MM.1S (cell line): ENCODE data around the gene NGDN.
A peak's percentile ranks its signal among the peaks of the same experiment; 100 is the strongest.

ENCODE experiments used
- DNase-seq: peaks from one replicate; pipeline ENCODE4 v3.0.0-alpha.2; 2015
- H2AFZ ChIP-seq: fragments of 300-600 bp; sonication (generic); 2 replicates; pipeline ENCODE4 v1.6.0; 2016; ENCODE audit warnings: antibody characterized with exemption, low read length
- H3F3A ChIP-seq: fragments of 300-600 bp; sonication (generic); 2 replicates; pipeline ENCODE4 v1.6.1; 2016; ENCODE audit warnings: mild to moderate bottlenecking, antibody characterized with exemption, low read length, moderate library complexity, mixed read lengths; ENCODE audit not compliant: insufficient read depth
- H3K27ac ChIP-seq: fragments of 300-600 bp; sonication (generic); 2 replicates; pipeline ENCODE4 v1.5.1; 2016; ENCODE audit warnings: mild to moderate bottlenecking, low read length
- H3K27me3 ChIP-seq: fragments of 300-600 bp; sonication (generic); replicated peaks from 2 replicates; pipeline ENCODE4 v1.6.0; 2016; ENCODE audit warnings: low read length; ENCODE audit not compliant: insufficient read depth
- H3K36me3 ChIP-seq: fragments of 300-600 bp; sonication (generic); replicated peaks from 2 replicates; pipeline ENCODE4 v1.6.1; 2016; ENCODE audit warnings: mild to moderate bottlenecking, low read length, mixed read lengths; ENCODE audit not compliant: insufficient read depth
- H3K4me1 ChIP-seq: fragments of 300-600 bp; sonication (generic); 2 replicates; pipeline ENCODE4 v1.6.1; 2016; ENCODE audit warnings: low read length, mixed read lengths
- H3K4me2 ChIP-seq: fragments of 300-600 bp; sonication (generic); 2 replicates; pipeline ENCODE4 v1.6.0; 2016; ENCODE audit warnings: low read depth, low read length
- H3K4me3 ChIP-seq: fragments of 300-600 bp; sonication (generic); 2 replicates; pipeline ENCODE4 v1.5.1; 2016; ENCODE audit warnings: low read length, mixed read lengths
- H3K79me2 ChIP-seq: fragments of 300-600 bp; sonication (generic); 2 replicates; pipeline ENCODE4 v1.6.1; 2016; ENCODE audit warnings: mixed run types, low read length, mixed read lengths
- H3K9ac ChIP-seq: fragments of 300-600 bp; sonication (generic); 2 replicates; pipeline ENCODE4 v1.6.1; 2016; ENCODE audit warnings: low read length, mixed read lengths
- H3K9me2 ChIP-seq: fragments of 300-600 bp; sonication (generic); replicated peaks from 2 replicates; pipeline ENCODE4 v1.6.1; 2016; ENCODE audit warnings: mild to moderate bottlenecking, low read length, mixed read lengths; ENCODE audit not compliant: insufficient read depth
- H3K9me3 ChIP-seq: fragments of 300-600 bp; sonication (generic); replicated peaks from 2 replicates; pipeline ENCODE4 v1.6.1; 2016; ENCODE audit warnings: mild to moderate bottlenecking, low read length, mixed read lengths; ENCODE audit not compliant: insufficient read depth
- H4K20me1 ChIP-seq: fragments of 300-600 bp; sonication (generic); 2 replicates; pipeline ENCODE4 v1.6.1; 2016; ENCODE audit warnings: mild to moderate bottlenecking, low read length, moderate library complexity, mixed read lengths; ENCODE audit not compliant: insufficient read depth
- EZH2 ChIP-seq: fragments of 300-600 bp; sonication (generic); optimal IDR thresholded peaks from 2 replicates; pipeline ENCODE3; 2017; ENCODE audit warnings: low read depth, mild to moderate bottlenecking, antibody characterized with exemption, low read length, mixed read lengths
- EZH2phosphoT487 ChIP-seq: fragments of 300-600 bp; sonication (generic); IDR thresholded peaks from 2 replicates; pipeline ENCODE4 v1.6.1; 2018; ENCODE audit warnings: antibody characterized with exemption, low read length
- TF ChIP-seq, protein P1 (sequence below): fragments of 300-600 bp; sonication (generic); IDR thresholded peaks from 2 replicates; pipeline ENCODE4 v1.5.1; 2016; ENCODE audit warnings: antibody characterized with exemption, low read length, mixed read lengths

The NGDN gene, protein sequence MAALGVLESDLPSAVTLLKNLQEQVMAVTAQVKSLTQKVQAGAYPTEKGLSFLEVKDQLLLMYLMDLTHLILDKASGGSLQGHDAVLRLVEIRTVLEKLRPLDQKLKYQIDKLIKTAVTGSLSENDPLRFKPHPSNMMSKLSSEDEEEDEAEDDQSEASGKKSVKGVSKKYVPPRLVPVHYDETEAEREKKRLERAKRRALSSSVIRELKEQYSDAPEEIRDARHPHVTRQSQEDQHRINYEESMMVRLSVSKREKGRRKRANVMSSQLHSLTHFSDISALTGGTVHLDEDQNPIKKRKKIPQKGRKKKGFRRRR

DNA sequence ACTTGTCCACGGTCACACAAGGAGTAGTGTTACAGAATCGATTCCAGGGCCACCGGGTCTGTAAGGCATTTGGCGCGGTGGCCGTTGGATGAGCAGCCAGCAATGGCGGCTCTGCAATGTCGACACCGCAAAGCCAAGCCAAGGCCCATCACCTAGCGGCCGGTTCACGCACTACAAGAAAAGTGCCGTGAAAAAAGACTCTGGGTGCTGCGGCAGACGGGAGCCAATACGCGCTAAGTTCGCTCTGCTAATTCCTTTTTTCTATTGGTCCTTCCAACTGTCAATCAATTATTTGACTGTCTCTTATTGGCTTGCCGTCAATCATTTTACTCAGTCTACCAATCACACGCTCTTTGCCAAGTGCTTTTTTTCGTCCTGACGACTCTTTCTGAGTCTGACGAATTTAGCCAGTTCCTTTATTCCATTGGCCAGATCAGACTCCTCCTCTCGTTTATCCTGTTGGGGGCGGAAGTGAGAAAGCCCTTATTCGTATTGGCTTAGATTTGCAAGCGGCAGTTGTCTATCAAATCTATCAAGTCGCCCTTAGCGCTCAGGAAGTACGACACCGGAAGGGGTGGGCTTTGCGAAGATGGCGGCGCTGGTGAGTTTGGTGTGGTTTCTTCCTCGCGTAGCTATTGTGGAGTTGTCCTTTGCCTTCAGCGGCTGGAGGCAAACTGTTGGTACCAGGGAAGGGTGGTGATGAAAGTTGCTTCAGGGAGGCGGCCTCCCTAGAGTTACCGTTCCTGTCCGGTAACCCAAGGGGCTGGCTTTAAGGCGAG lies at the start of gene NGDN:
Gene NGDN (plus strand): TSS at position 577 of the 779 bp plus-strand sequence. CDS start 13 bp downstream, at position 590.
- peak; percentile 96 for DNase-seq
- H3K4me2 ChIP-seq: peak within 1 kb of the TSS; percentile 73
- no peaks in the 10 kb centered on the region for H3K36me3 ChIP-seq
- no peaks in the 10 kb centered on the region for H3K9me3 ChIP-seq
- H3K27me3 ChIP-seq: no peaks in the 10 kb centered on the region
- no peaks in the 10 kb centered on the region for H3F3A ChIP-seq
- no peaks in the 10 kb centered on the region for H3K4me1 ChIP-seq
- H4K20me1 ChIP-seq: no peaks in the 10 kb centered on the region
- H3K79me2 ChIP-seq: peaks cover 16% of the 10 kb centered on the region
- TF ChIP-seq, protein P1, sequence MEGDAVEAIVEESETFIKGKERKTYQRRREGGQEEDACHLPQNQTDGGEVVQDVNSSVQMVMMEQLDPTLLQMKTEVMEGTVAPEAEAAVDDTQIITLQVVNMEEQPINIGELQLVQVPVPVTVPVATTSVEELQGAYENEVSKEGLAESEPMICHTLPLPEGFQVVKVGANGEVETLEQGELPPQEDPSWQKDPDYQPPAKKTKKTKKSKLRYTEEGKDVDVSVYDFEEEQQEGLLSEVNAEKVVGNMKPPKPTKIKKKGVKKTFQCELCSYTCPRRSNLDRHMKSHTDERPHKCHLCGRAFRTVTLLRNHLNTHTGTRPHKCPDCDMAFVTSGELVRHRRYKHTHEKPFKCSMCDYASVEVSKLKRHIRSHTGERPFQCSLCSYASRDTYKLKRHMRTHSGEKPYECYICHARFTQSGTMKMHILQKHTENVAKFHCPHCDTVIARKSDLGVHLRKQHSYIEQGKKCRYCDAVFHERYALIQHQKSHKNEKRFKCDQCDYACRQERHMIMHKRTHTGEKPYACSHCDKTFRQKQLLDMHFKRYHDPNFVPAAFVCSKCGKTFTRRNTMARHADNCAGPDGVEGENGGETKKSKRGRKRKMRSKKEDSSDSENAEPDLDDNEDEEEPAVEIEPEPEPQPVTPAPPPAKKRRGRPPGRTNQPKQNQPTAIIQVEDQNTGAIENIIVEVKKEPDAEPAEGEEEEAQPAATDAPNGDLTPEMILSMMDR: peak; percentile 54
- TF ChIP-seq EZH2: no peak
- no peak for TF ChIP-seq EZH2phosphoT487
- peak within 1 kb of the TSS; percentile 86 for H3K4me3 ChIP-seq
- H3K9ac ChIP-seq: peak within 1 kb of the TSS; percentile 80
- peak within 1 kb of the TSS; percentile 92 for H2AFZ ChIP-seq
- H3K27ac ChIP-seq: peak within 1 kb of the TSS; percentile 51; the same call in 1 of the 2 replicates
- no peaks in the 10 kb centered on the region for H3K9me2 ChIP-seq

DNA sequence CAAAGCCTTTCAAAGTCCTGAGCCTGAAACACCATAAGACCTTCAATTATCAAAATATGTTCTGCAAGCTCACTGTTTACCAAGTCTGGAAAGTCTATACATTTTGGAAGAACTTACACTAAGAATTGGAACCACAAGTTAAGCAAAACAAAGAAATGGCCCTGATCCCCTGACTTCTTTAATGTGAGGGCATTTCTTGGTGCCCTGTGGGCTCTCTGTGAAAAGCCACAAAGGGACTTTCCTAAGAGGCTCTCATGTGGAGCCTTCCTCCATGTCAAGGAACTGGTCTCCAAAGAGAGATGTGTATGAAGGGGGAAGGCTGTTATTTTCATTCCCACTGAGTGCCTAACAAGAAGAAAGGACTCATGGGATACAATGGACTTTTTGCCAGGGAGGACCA lies 47.9 kb upstream of the NGDN start:
- H3K4me3 ChIP-seq: no peak overlapping the region
- no peak overlapping the region for H2AFZ ChIP-seq
- H3K9me3 ChIP-seq: no peaks in the 10 kb centered on the region
- H3K4me2 ChIP-seq: no peak overlapping the region
- H3K9me2 ChIP-seq: no peaks in the 10 kb centered on the region
- DNase-seq: no peak
- H3K27ac ChIP-seq: no peak overlapping the region
- H3K9ac ChIP-seq: no peak overlapping the region
- H3K4me1 ChIP-seq: no peaks in the 10 kb centered on the region
- peaks cover under 1% of the 10 kb centered on the region; the same call in 1 of the 2 replicates for H3K27me3 ChIP-seq
- no peaks in the 10 kb centered on the region for H3K79me2 ChIP-seq
- TF ChIP-seq EZH2 (no peak), EZH2phosphoT487 (no peak)
- TF ChIP-seq, protein P1: no peak
- no peaks in the 10 kb centered on the region for H3K36me3 ChIP-seq
- no peaks in the 10 kb centered on the region for H3F3A ChIP-seq
- no peaks in the 10 kb centered on the region for H4K20me1 ChIP-seq

DNA sequence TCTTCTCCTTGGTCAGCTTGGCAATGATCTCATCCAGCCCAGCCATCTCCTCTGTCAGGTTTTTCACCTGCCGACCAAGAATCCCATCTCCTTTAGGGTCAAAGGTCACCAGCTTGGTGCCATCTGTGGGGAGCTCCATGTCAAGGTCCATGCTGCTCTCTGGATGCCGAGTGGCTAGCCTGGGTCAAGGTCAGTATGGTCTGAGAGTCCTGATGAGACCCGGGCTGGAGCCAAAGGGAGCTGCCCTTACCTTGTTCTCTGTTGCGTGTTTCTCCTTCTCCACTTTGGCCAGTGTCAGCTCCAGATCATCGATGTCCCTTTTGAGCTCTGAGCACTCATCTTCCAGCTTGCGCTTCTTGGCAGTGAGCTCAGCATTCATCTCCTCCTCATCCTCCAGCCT lies 45.8 kb upstream of the NGDN start:
- no peak overlapping the region for H3K9ac ChIP-seq
- H3K4me3 ChIP-seq: no peak overlapping the region
- no peaks in the 10 kb centered on the region for H3K9me2 ChIP-seq
- no peaks in the 10 kb centered on the region for H3F3A ChIP-seq
- no peaks in the 10 kb centered on the region for H3K9me3 ChIP-seq
- H3K79me2 ChIP-seq: no peaks in the 10 kb centered on the region
- H3K27ac ChIP-seq: no peak overlapping the region
- H3K36me3 ChIP-seq: no peaks in the 10 kb centered on the region
- no peak for DNase-seq
- no peak overlapping the region for H3K4me2 ChIP-seq
- no peaks in the 10 kb centered on the region; the same call in 1 of the 2 replicates for H3K27me3 ChIP-seq
- no peaks in the 10 kb centered on the region for H3K4me1 ChIP-seq
- TF ChIP-seq EZH2phosphoT487 (no peak), EZH2 (no peak)
- TF ChIP-seq, protein P1: no peak
- no peak overlapping the region for H2AFZ ChIP-seq
- H4K20me1 ChIP-seq: no peaks in the 10 kb centered on the region
